HG03439 (cell line): Measurements from ENCODE around the gene PDE6B.
"Not testable (repeated sequence)": the region's sequence is repeated elsewhere in the genome, so short reads cannot be mapped to it uniquely, and the experiment has no call there.

ENCODE experiments used
- ATAC-seq: cut with Tn5 transposase; IDR thresholded peaks from one replicate; pipeline ENCODE4 v1.9.1; 2021; ENCODE audit warnings: mild to moderate bottlenecking, moderate library complexity; ENCODE audit not compliant: unreplicated experiment

The PDE6B gene

GRCh38 chr4:667545-667925 is 42.2 kb downstream of the PDE6B start:
- no peak for ATAC-seq

GRCh38 chr4:668219-668618 is 42.8 kb downstream of the PDE6B start:
- ATAC-seq, result not testable (repeated sequence)

- ATAC-seq, result not testable (repeated sequence)
These were observed 44.6 kb downstream of the PDE6B start for GRCh38 chr4:669806-670559.

GRCh38 chr4:671769-672168 is 46.4 kb downstream of the PDE6B start:
- ATAC-seq, result no peak

GRCh38 chr4:673349-674091 is 48.1 kb downstream of the PDE6B start:
- no peak for ATAC-seq

- ATAC-seq, result peak; percentile 78
These were observed 49.0 kb downstream of the PDE6B start, which contains the start of the genes ATP5ME and MYL5 for GRCh38 chr4:674172-675035. ATP5ME (minus strand) TSS chr4:674276; CDS start chr4:674247, 29 bp downstream. MYL5 (plus strand) TSS chr4:674542; CDS start chr4:678027, 3,485 bp downstream.

GRCh38 chr4:675036-675882 is 49.9 kb downstream of the PDE6B start:
- peak; percentile 1 for ATAC-seq

GRCh38 chr4:675980-676870 is 50.9 kb downstream of the PDE6B start:
- no peak for ATAC-seq

DNA sequence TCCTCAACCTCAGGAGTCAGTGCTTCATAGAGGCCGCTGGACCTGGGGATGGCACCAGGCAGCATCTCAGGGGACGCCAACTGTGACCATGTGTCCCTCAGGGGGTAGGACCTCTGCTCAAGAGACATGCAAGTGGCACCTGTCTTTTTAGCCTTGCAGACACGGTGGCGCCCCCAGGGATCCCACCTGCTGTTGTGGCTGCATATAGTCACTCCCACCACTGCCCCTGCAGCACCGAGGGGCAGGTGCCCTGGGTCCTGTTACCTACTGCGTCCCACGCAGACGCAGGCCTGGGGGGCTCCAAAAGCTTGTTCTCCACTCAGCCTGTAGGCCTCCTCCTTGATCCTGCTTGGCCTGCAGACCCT is 51.5 kb downstream of the PDE6B start:
- ATAC-seq, result no peak

DNA sequence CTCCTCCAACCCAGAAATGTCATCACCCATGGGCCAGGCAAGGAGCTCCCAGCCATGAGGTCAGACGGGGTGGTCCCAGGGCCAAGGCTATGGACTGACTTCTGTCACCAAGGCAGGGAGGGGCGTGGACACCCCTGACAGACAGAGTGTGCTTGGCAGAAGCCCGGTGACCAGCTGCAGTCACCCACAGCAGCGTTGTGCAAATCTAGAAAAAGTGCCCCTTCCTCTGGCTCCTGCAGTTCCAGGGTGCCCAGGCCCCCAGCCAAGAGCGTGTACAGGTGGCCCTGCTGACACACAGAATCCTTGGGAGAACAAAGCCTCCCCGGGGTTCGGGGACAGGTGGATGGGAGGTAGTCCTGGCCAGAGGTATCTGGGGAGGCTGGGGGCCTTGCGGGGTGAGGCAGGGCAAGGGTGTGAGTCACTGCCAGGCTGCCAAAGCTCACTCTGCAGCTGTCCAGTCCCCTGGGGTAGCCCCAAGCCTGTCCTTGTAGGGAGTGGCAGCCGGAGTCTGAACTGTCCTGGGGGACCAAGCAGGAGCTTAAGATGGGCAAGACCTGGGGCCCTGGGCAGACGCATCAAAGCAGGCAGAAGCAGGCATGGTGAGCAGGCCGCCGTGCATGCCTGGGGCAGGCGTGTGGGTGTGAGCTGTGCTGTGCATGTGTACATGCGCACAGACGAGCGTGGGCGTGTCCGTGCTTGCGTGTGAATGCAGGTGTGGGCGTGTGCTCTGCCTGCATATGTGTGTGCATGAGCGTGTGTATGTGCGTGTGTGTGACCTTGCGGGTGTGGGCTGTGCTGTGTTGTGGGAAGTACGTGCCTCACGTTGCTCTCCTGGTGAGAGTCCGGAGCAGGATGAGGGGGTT is 52.3 kb downstream of the PDE6B start:
- no peak for ATAC-seq

- no peak for ATAC-seq
These were observed 53.1 kb downstream of the PDE6B start for GRCh38 chr4:678331-679103.

- no peak for ATAC-seq
These were observed 53.7 kb downstream of the PDE6B start for GRCh38 chr4:679104-679481.

GRCh38 chr4:679629-680028 is 54.3 kb downstream of the PDE6B start:
- no peak for ATAC-seq

DNA sequence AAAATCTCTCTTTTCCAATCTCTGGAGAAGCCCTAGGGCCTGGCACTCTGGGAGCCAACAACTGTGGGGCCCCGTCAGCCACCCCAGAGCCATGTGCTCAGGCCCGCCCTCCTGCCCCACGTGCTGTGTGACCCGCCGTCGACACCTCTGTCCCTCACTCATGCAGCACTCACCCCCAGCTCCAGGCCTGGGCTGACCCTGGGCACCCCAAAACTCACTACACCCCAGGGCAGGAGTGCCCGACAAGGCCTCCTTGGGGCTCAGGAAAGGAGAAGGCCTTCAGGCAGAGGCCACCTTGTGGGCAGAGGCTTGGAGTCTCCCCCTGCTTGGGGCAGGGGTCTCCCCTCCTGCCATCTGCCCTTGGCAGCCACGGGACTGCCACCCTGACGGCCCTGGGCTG is 54.7 kb downstream of the PDE6B start:
- ATAC-seq, result no peak

- ATAC-seq, result no peak
These were observed 55.2 kb downstream of the PDE6B start for GRCh38 chr4:680551-680927.

- ATAC-seq, result no peak
These were observed 55.7 kb downstream of the PDE6B start for GRCh38 chr4:680928-681645.
